Left ventricle myocardium superior (tissue), 1 donor: ENCODE measurements around the gene SLC25A39. TPM values are rescaled to one million over a fixed set of nuclear protein-coding genes. Genes with fewer than 3 reads are reported as not detected.

Source experiments
- ATAC-seq: fragments of 200-7000 bp; cut with Tn5 transposase; one replicate; pipeline ENCODE4 v1.9.1; 2020; ENCODE audit warnings: mild to moderate bottlenecking, moderate library complexity
- DNase-seq: peaks from one replicate; pipeline ENCODE4 v3.0.0-alpha.2; 2020
- intact Hi-C: fragments of 100-400 bp; cut with micrococcal nuclease; formaldehyde crosslinking; loops from one replicate; pipeline ENCODE4 v1.11.0; 2022
- total RNA-seq: library from RNA; stranded (reverse); fragmentation: NEBNext Ultra II Directional; extraction: Animal tissue kit (Norgen Biotek cat#: 25700); gene quantifications from one replicate; pipeline ENCODE4 v1.2.1, GENCODE V29; 2021
- donor health status: DM: no; HTN: yes; CAD: no; lungs with severe emphysema.

SLC25A39 gene
- total RNA-seq, 1 donor from 2014 or later, result 52.3 TPM

DNA sequence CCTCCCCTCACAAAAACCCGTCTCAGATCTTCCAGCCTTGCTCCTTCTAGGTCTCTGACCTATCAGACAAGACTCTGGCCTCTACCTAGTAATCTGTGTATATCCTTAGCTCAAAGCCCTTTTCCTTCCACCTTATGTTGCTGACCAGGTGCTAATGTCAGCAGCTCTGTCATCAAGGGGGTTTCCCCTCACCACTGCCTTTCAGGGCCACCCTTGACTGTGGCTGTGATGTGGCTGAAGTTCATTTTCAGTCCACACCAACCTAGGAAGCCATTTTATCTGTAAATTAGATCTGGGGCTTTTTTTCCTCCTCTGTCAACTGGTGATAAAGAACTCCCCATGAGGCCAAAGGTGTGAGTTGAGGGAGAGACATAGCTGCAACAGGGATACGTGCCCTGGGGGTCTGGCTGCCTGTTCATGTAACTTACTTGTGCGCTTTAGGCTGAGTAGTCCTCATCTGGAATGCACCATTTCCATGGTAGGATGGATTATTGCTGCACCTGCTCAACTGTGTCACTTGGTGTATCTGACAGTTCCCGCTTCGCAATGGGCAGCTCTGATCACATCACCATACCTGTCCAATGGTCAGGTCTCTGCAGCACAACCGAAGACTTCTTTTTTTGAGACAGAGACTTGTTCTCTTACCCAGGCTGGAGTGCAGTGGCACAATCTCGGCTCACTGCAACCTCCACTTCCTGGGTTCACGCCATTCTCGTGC, 31.0 kb downstream of the SLC25A39 start:
- ATAC-seq, result no peak
- no peak for DNase-seq
- intact Hi-C loops, result no loop called here

DNA sequence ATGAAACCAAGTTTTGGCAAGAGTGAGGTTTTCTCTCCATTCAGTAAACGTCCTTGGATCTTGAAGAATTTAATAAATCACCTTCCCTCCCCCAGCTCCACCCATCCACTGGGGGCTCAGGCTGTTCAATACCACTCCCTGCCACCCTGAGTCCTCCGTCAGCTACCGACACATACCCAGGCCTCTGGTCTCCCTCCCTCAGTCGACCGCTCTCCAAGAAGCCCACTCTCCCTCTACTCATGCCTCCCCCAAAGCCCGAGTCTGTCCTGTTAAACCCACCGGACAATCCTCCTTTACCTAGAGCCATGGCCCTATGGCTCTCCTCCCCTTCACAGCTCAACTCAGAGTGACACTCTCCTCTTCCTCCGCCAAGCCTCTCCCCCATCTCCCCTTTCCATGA, 37.0 kb downstream of the SLC25A39 start:
- no peak for ATAC-seq
- intact Hi-C loops, result no loop called here
- no peak for DNase-seq

DNA sequence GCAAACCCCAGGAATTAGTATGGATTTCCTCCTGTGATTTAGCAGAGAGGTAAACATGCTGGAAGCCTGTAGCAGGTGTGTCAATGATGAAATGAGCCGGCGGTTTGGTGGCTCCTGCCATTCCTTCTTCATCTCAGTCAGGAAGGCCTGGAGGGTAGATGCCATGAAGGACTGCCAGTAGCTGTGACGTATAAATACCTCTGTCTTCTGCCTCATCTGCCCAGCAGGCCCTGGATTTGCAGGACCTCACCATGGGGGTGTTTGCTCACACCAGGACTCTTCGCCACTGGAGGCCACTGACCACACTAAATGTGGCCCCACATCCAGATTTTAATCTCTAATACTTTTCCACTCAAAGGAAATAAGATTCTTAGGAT, 40.6 kb downstream of the SLC25A39 start:
- intact Hi-C loops, result no loop called here
- DNase-seq (no peak), ATAC-seq (no peak)

DNA sequence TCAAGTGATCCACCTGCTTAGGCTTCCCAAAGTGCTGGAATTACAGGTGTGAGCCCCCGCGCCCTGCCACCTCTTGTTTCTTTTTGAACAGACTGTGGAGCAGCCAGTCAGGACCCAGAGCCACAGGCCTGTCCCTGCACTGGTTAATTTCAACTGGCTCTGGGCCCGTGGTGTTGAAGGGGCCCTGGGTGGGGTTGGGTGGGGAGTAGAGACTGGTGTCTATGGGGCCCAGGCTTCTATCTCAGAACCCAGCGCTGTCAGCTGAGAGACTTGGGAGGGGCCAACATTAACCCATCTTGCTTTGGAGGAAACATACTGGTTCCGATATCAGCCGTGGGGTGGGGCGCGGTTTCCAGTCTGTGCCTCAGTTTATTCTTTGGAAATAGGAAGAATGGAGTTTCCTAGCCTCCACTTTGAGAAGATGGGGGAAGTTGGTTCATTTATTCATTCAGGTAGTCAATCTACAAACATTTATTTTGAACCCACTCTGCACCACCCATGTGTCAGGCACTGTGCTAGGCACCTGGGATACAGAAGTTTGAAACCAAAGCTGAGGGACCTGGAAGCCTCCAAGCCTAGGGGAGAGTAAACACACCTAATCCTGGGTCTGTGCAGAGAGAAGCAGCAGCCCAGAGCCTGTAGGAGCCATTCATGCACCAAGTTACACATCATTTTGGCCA, 41.1 kb downstream of the SLC25A39 start:
- ATAC-seq (no peak), DNase-seq (no peak)
- intact Hi-C loops, result no loop called here

DNA sequence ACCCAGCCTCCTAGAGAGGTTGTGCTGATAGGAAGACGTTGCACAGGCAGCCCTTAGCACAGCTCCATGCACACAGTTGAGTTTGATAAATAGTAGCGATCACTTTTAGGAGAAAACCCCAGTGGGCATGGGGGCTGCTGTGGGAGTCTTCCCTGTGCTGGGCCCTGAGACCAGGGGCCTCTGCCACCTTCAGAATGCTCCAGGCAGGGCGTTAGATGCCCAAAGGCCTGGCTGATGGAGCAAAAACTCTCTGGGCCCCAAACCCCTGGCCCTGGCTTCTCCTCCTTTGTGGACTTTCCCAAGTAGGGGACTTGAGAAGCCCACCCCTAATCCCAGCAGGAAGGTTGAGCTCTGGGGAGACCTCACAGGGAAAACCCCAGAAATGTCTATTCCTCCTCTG, 42.4 kb downstream of the SLC25A39 start:
- intact Hi-C loops, result no loop called here
- DNase-seq (no peak), ATAC-seq (no peak)

DNA sequence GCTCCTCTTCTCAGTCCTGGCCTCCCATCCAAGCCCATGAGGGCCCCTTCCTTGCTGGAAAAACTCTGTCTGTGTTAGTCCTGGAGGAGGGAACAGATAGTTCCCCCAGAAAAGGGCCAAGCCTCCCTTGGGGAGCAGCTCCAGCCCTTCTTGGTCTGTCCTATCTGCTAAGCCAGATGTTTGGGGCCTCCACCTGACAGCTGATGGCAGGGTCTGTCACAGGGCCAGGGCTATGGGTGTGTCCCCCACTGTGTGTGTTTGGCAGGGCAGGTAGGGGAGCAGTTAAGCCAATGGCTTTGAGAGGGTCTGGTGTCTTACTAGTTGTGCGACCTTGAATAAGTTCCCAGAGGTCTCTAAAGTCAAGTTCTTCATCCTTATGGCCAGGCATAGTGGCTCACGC, 43.1 kb downstream of the SLC25A39 start:
- DNase-seq, result no peak
- ATAC-seq, result no peak
- intact Hi-C loops, result no loop called here

DNA sequence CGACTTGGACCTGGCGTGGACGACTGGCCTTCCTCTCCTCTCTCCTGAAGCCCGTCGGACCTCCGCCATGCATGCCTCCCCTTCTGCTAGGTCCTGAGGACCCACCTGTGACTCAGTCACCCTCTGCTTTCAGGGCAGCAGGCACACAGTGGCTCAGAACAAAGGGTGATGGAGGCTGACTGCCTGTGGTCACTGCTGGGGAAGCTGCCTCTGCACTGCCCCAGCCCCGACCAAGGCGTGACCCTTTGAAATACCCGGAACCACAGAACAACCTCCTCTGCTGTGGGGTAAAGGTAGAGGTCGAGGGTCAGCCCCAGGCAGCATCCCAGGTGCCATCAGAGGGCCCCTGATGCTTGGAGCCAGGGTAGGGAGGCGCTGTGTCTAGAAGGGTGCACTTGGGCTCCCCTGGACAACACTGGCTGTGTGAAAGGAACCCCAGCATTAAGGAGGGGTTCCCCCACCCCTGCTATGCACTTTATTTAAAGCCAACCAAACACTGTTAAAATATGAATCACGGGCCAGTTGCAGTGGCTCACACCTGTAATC, 44.2 kb downstream of the SLC25A39 start:
- no peak for ATAC-seq

DNA sequence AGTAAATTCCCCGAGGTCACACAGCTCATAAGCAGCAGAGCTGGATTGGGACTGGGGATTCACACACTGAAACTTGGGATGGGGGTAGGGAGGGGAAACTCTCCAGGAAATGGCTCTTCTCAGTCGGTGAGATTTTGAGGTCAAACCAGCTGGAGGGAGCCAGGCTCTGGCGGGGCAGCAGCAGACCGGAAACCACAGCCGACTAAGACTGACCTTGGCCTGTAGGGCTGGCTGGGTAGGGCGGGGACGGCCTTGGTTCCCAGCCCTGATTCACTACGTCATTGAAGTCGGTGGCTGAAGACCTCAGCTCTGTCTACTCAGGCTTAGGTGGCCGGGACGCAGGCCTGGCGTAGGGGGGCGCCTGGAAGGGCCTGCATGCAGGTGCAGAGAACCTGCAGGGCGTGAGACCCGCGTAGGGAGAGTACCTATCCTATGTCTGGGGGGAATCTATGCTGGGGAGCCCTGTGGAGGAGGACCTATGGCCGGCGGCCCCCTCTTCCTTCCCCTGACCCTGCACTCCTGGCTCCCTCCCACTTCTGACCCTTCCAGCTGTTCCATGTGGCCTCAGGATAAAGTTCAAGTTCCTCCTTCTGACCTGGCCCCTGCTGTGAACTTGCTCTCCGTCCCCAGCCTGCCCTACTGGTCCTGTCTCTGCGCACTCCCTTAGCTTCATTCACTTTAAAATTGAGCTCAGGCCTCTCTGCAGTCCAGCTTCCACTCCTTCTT, 44.8 kb downstream of the SLC25A39 start:
- intact Hi-C loops, result no loop called here
- peak; percentile 97 for ATAC-seq

More for the DNA sequence above, 44.2 kb downstream of the SLC25A39 start:
- intact Hi-C loops, result no loop called here
- no peak for DNase-seq

DNA sequence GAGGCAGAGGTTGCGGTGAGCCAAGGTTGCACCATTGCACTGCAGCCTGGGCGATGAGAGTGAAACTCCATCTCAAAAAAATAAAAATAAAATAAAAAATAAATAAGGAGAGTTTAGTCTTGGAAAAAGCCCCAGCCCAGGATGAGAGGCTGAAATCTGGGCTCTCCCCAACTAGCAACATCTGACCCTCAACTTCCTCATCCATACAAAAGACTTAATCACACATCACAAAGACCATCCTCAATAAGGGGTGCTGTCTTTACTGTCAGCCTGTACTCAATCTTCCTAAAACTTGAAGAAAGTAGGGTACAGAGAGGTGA, 45.3 kb downstream of the SLC25A39 start:
- intact Hi-C loops, result no loop called here
- ATAC-seq (no peak), DNase-seq (no peak)

More for the DNA sequence above, 44.8 kb downstream of the SLC25A39 start:
- DNase-seq, result peak; percentile 83

DNA sequence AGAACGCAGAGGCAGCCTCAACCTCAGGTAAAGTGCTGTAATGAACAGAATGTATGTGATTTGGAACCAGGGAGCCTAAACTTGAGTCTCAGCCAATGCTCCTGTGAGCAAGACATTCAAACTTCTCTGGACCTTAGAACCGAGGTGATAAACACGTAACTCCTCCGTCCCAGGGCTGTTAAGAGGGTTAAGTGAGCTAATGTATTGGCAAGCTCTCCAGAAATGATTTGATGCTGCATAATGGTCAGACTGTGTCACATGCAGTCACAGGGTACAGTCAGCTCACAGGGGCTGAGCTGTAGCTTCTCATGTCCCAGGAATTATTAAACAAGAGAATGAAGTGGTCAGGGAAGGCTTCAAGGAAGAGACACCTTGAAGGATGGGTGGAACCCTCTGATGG, 46.6 kb downstream of the SLC25A39 start:
- intact Hi-C loops, result no loop called here

DNA sequence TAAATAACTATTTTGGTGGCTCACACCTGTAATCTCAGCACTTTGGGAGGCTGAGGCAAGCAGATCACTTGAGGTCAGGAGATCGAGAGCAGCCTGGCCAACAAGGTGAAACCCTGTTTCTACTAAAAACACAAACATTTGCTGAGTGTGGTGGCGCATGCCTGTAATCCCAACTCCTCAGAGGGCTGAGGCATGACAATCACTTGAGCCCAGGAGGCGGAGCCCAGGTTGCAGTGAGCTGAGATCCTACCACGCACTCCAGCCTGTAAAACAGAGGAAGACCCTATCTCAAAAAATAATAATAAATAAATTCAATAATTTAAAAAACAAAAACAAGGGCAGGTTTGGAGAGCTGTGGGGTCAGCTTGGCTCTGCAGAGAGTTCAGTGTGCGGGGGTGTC, 51.0 kb downstream of the SLC25A39 start:
- DNase-seq, result no peak
- intact Hi-C loops, result no loop called here
- no peak for ATAC-seq

More for the DNA sequence above, 46.6 kb downstream of the SLC25A39 start:
- ATAC-seq (no peak), DNase-seq (no peak)

DNA sequence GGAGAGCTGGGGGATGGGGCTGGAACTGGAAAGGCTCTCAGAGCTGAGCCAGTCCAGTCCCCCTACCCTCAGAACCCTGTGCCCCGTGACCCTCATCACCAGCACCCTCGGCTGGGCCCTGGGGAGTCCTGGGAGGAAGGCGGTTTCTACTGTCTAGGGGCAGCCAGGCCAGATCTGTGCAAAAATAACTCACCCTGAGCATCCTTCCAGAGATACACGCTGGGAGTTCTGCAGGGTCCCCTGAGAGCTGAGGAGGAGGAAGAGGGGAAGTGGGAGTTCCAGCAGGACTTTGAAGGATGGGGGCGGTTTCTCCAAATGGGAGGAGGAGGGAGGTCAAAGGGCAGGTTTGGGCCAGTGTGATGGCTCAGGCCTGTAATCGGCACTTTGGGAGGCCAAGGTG, 51.7 kb downstream of the SLC25A39 start:
- peak; percentile 55 for ATAC-seq
- intact Hi-C loops, result no loop called here
- DNase-seq, result no peak

DNA sequence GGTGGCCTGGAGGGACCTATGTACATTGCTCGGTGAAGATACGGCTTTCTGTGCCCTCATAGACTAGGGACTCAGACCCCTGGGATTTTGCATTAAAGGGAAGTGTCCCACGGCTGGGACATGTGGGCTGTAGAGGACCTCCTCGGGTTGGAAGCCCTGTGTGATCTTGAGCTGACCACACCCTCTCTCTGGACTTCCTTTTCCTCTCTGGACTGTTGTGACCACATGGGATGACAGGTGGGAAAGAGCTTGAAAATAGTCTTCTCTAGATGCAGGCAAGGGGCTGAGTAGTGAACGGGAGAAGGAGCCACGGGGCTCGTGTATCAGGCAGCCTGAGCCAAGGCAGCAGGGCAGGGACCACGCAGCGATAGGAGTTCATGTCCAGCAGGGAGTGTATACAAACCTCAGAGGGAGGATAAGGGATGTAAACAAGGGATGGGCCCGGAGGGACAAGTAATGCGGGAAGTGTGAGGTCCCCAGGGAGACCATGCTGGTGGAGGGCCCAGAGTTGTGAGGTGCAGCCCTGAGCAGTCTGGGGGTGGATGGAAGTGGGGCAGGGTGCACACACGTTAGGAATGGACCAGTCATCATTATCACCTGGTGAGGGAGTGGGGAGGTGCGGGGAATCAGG, 52.2 kb downstream of the SLC25A39 start:
- DNase-seq (no peak), ATAC-seq (peak; percentile 58)
- intact Hi-C loops, result no loop called here

Other genes with a start within 250 kb of the SLC25A39 start
- gene HDAC5, start 201.2 kb downstream of the SLC25A39 start, total RNA-seq, result 81.4 TPM
- gene HROB, start 182.9 kb downstream of the SLC25A39 start, total RNA-seq, result 1.5 TPM
- 17.0 TPM for gene ASB16, start 154.1 kb downstream of the SLC25A39 start, total RNA-seq
- 23.6 TPM for gene TMUB2, start 137.9 kb downstream of the SLC25A39 start, total RNA-seq
- gene ATXN7L3, start 124.9 kb downstream of the SLC25A39 start, total RNA-seq, result 36.0 TPM
- gene UBTF, start 105.1 kb downstream of the SLC25A39 start, total RNA-seq, result 65.2 TPM
- not detected for gene SLC4A1, start 56.7 kb downstream of the SLC25A39 start, total RNA-seq
- 0.45 TPM for gene RUNDC3A, start 16.2 kb downstream of the SLC25A39 start, total RNA-seq
- gene GRN, start 20.5 kb upstream of the SLC25A39 start, total RNA-seq, result 156 TPM
- gene FAM171A2, start 39.0 kb upstream of the SLC25A39 start, total RNA-seq, result 0.72 TPM
- 0.72 TPM for gene ITGA2B, start 64.8 kb upstream of the SLC25A39 start, total RNA-seq
- 19.8 TPM for gene GPATCH8, start 178.6 kb upstream of the SLC25A39 start, total RNA-seq
- 3.1 TPM for gene FZD2, start 232.7 kb upstream of the SLC25A39 start, total RNA-seq